MCF 10A (cell line): ENCODE results near the gene MAGI1. TPM values are rescaled to one million over a fixed set of nuclear protein-coding genes. Genes with fewer than 3 reads are reported as not detected.

Experiments used
- BruUV-seq: library from RNA; stranded (reverse); fragments of 400-500 nt; replicated peaks from 2 replicates; lab custom pipeline; 2021; lab: Mats Ljungman, UMichigan
- CTCF ChIA-PET: fragments of 300-600 bp; sonication (Branson Sonifier 250); formaldehyde crosslinking; extraction: SDS; loops from one replicate; lab custom pipeline; 2021; ENCODE audit warnings: antibody characterized with exemption, inconsistent platforms; lab: Yijun Ruan, JAX
- POLR2A ChIA-PET: fragments of 300-600, 350-650 bp; sonication (Branson Sonifier 250); formaldehyde crosslinking; extraction: SDS; loops from one replicate; lab custom pipeline; 2020; ENCODE audit warnings: antibody characterized with exemption, inconsistent platforms; lab: Yijun Ruan, JAX
- DNase-seq: peaks from one replicate; pipeline ENCODE4 v3.0.0-alpha.2; 2018; ENCODE audit not compliant: unreplicated experiment
- H3K27ac Mint-ChIP-seq: one replicate; pipeline ENCODE4 v1.8.0; 2022; ENCODE audit warnings: mild to moderate bottlenecking, low read depth, mixed read lengths; ENCODE audit not compliant: unreplicated experiment
- H3K27me3 Mint-ChIP-seq: one replicate; pipeline ENCODE4 v1.8.0; 2022; ENCODE audit warnings: mixed read lengths; ENCODE audit not compliant: insufficient read depth, unreplicated experiment
- H3K36me3 Mint-ChIP-seq: one replicate; pipeline ENCODE4 v1.8.0; 2022; ENCODE audit warnings: mild to moderate bottlenecking, moderate library complexity, mixed read lengths; ENCODE audit not compliant: insufficient read depth, unreplicated experiment
- H3K4me1 Mint-ChIP-seq: one replicate; pipeline ENCODE4 v1.8.0; 2022; ENCODE audit warnings: mixed read lengths; ENCODE audit not compliant: insufficient read depth, unreplicated experiment
- H3K4me3 Mint-ChIP-seq: one replicate; pipeline ENCODE4 v1.8.0; 2022; ENCODE audit warnings: mild to moderate bottlenecking, moderate library complexity, mixed read lengths; ENCODE audit not compliant: unreplicated experiment
- H3K9me3 Mint-ChIP-seq: one replicate; pipeline ENCODE4 v1.8.0; 2022; ENCODE audit warnings: mixed read lengths; ENCODE audit not compliant: unreplicated experiment
- intact Hi-C: fragments of 100-400 bp; cut with micrococcal nuclease; formaldehyde crosslinking; loops from 2 replicates; pipeline ENCODE4 v1.14.1; 2022
- total RNA-seq: library from RNA; stranded (reverse); gene quantifications from 2 replicates; pipeline ENCODE4 v1.2.3, GENCODE V29; 2022
- TF ChIP-seq, protein P1 (sequence below): fragments of 200-600 bp; IDR thresholded peaks from one replicate; pipeline ENCODE4 v1.8.0; 2022; ENCODE audit warnings: antibody characterized with exemption, mild to moderate bottlenecking; ENCODE audit not compliant: unreplicated experiment

MAGI1 gene
- total RNA-seq, 1 experiment from 2014 or later, result 6.2 TPM

DNA sequence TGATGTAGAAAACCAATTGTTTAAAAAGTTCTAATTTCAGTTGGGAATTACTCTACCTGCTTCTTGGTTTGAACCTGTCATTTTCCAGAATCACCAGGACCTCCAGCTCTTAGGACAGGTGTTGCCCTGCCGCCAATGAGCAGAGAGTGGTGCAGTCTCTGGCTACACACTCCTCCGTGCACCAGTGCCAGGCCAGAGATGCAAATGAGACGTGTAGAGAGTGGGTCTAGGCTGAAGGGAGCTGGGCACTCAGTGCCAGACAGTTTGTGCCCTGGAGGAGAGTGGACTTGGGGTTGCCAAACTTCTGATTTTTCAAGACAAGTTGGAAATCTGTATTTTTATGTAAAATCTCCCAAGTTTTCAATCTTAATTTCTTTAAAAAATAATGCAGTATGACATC lies 566.2 kb downstream of the MAGI1 start:
- no peak overlapping the region for H3K27ac Mint-ChIP-seq
- H3K27me3 Mint-ChIP-seq, result no peaks in the 10 kb centered on the region
- POLR2A ChIA-PET, result interaction anchor here (0.5 kb wide), 1 partner anchor 11 kb away, joined by 3 read pairs; no protein-coding TSS in a partner anchor
- no TSS peak for BruUV-seq
- H3K4me1 Mint-ChIP-seq, result no peaks in the 10 kb centered on the region
- H3K4me3 Mint-ChIP-seq, result no peak overlapping the region
- TF ChIP-seq, protein P1, sequence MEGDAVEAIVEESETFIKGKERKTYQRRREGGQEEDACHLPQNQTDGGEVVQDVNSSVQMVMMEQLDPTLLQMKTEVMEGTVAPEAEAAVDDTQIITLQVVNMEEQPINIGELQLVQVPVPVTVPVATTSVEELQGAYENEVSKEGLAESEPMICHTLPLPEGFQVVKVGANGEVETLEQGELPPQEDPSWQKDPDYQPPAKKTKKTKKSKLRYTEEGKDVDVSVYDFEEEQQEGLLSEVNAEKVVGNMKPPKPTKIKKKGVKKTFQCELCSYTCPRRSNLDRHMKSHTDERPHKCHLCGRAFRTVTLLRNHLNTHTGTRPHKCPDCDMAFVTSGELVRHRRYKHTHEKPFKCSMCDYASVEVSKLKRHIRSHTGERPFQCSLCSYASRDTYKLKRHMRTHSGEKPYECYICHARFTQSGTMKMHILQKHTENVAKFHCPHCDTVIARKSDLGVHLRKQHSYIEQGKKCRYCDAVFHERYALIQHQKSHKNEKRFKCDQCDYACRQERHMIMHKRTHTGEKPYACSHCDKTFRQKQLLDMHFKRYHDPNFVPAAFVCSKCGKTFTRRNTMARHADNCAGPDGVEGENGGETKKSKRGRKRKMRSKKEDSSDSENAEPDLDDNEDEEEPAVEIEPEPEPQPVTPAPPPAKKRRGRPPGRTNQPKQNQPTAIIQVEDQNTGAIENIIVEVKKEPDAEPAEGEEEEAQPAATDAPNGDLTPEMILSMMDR, result no peak
- H3K9me3 Mint-ChIP-seq, result no peaks in the 10 kb centered on the region
- CTCF ChIA-PET, result no interaction called here
- intact Hi-C loops, result no loop called here
- DNase-seq, result no peak
- no peaks in the 10 kb centered on the region for H3K36me3 Mint-ChIP-seq

DNA sequence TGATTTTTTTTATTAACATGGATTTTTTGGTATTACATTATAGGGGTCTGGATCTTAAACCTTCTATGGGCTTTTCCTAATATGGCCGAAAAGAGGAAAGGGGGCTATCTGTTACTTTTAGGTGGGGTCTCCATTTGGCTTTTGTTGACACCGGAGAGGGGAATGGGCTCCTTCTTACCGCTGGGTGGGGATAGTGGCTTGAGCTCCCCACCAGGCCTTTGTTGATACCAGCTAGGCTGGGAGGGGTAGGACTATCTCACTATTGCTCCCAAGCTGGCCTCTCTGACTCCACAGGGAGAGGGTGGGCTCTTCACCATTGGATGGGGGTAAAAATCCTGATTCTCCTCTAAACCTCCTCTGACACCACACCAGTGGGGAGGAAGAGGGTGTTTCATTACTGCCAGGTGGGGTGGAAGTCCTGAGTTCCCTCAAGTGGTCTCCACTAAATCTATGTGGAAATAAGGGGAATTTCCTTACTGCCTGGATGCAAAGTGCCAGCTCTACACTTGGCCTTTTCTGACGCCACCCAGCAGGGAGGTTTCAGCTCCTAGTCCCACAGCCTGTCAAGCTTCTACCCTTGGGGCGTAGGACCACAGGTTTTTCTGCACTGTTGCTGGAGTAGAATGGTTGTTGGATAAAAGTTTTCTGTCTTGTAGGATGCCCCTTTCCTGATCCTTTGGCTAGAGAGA lies 572.3 kb downstream of the MAGI1 start:
- Mint-ChIP-seq H3K4me3 (no peak overlapping the region), H3K9me3 (no peaks in the 10 kb centered on the region), H3K27me3 (no peaks in the 10 kb centered on the region), H3K27ac (no peak overlapping the region), H3K4me1 (no peaks in the 10 kb centered on the region), H3K36me3 (peaks cover 4% of the 10 kb centered on the region)
- ChIA-PET CTCF (interaction anchor here (0.6 to 0.9 kb wide), 3 partner anchors 14 to 38 kb away, joined by 3 read pairs; no protein-coding TSS in a partner anchor), POLR2A (no interaction called here)
- DNase-seq, result no peak
- intact Hi-C loops, result no loop called here
- TF ChIP-seq, protein P1, result no peak
- BruUV-seq, result no TSS peak

DNA sequence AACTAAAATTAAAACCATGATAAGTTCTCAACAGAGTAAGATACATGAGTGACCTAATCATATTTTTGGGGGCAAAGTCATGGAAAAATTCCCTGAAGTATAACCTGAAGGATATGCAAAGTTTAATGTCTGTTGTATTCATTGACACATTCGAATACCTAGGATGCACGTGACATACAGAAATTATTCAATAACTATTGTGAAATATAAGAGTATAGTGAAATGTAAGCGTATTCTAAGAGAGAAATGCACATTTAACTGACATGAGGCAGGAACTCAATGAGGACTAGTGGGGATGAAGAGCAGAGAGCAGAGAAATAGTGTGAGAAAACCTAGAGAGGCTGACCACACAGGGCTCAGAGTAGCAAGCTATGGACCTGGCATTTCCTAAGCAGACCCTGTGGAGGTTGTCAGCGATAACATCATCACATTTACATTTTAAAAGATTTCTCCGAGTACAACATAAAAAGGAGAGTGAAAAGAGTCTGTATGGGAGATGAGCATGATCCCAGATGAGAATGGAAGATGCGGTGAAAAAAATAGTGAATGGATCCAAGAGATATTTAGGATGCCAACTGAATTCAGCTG lies 588.8 kb downstream of the MAGI1 start:
- no TSS peak for BruUV-seq
- Mint-ChIP-seq H3K4me1 (no peaks in the 10 kb centered on the region), H3K27me3 (no peaks in the 10 kb centered on the region), H3K27ac (no peak overlapping the region), H3K9me3 (no peaks in the 10 kb centered on the region), H3K36me3 (no peaks in the 10 kb centered on the region), H3K4me3 (no peak overlapping the region)
- TF ChIP-seq, protein P1, result no peak
- intact Hi-C loops, result no loop called here
- ChIA-PET CTCF (interaction anchor here (0.6 to 1.2 kb wide), 2 partner anchors 17 to 18 kb away, joined by 3 read pairs; no protein-coding TSS in a partner anchor), POLR2A (no interaction called here)
- DNase-seq, result no peak

DNA sequence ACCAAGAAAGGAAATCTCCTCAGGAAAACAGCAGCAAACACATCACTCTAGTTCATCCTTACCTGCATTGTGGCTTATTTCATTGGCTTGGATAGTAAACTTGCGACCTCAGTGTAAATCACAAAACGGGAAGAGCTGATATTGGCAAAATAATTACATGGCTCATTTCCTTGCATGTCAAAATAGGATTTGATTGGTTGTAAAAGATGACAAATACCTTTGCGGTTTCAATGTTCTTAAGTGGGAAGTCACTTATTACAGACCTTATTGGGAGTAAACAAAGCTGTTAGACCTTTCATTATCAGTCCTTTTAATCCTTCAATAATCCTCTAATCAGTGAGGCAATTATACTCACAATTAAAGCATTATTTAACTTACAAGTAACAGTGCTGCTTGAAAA lies 590.6 kb downstream of the MAGI1 start:
- no peak overlapping the region for H3K4me3 Mint-ChIP-seq
- intact Hi-C loops, result no loop called here
- POLR2A ChIA-PET, result no interaction called here
- H3K27me3 Mint-ChIP-seq, result no peaks in the 10 kb centered on the region
- H3K4me1 Mint-ChIP-seq, result no peaks in the 10 kb centered on the region
- no peak overlapping the region for H3K27ac Mint-ChIP-seq
- no TSS peak for BruUV-seq
- DNase-seq, result no peak
- H3K9me3 Mint-ChIP-seq, result no peaks in the 10 kb centered on the region
- no peaks in the 10 kb centered on the region for H3K36me3 Mint-ChIP-seq
- CTCF ChIA-PET, result interaction anchor here (1.2 to 2.2 kb wide), 2 partner anchors 9 to 284 kb away, joined by 7 to 16 read pairs; no protein-coding TSS in a partner anchor
- TF ChIP-seq, protein P1, result no peak
